ENCODE results near the gene EOLA1.

- TF ChIP-seq POLR2A (IDR thresholded peaks at IDR 0.05): no peak
- TF ChIP-seq CTCF (IDR thresholded peaks at IDR 0.05): no peak
- TF ChIP-seq EP300 (IDR thresholded peaks at IDR 0.05): no peak
- no peak for TF ChIP-seq POLR2AphosphoS5 (IDR thresholded peaks at IDR 0.05)
These were observed 42.0 kb upstream of the EOLA1 start for GRCh38 chrX:149498767-149499166.

Data from suprapubic skin (tissue), 4 donors.